ENCODE results near the gene PTK6. TPM values are rescaled to one million over a fixed set of nuclear protein-coding genes. Genes with fewer than 3 reads are reported as not detected.

The PTK6 gene
- polyA plus RNA-seq, 2 of the 4 experiments (the other 2 are of a cell fraction): 1.2 to 2.0 TPM

DNA sequence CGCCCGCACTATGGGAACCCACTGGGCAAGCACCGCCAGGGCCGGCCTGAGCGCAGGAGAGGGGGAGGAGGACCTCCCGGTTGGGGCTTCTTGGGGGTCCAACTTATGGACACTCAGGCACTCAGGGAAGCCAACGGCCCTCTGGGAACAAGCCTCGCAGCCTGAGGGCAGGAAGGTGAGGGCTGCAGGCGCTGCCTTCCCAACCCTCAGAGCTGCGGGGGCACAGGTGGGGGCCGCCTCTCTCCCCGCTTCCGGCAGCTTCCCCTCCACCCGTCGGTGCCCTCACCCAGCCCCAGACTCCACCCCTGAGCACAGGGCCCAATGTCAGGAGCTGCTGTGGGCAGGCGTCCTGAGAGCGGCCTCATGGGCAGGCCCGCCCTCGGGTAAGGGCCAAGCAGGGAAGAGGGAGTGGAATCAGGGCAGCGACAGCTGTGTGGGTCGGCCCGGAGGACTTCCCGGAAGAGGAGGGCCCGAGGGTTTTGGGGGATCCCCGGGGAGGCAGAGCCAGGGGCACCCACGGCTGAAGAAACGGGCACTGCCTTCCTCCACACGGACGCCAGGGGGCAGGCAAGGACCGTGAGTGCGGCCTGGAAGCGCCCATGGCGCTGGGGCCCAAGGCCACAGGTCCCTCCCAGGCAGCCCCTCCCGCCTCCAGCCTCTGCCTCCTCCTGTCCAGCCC lies 488 bp upstream of the PTK6 start (continued):
- TF ChIP-seq, protein P1, sequence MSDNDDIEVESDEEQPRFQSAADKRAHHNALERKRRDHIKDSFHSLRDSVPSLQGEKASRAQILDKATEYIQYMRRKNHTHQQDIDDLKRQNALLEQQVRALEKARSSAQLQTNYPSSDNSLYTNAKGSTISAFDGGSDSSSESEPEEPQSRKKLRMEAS (IDR thresholded peaks at IDR 0.05): peak; percentile 77
- TF ChIP-seq HOXA7 (CRISPR knock-in tag; IDR thresholded peaks at IDR 0.05): no peak
- TF ChIP-seq KDM5A (IDR thresholded peaks at IDR 0.05): peak; percentile 89
- TF ChIP-seq CEBPB (IDR thresholded peaks at IDR 0.05): no peak
- no peak for TF ChIP-seq NPAS2 (CRISPR knock-in tag; IDR thresholded peaks at IDR 0.05; ENCODE audit: borderline replicate concordance)
- TF ChIP-seq, protein P2, sequence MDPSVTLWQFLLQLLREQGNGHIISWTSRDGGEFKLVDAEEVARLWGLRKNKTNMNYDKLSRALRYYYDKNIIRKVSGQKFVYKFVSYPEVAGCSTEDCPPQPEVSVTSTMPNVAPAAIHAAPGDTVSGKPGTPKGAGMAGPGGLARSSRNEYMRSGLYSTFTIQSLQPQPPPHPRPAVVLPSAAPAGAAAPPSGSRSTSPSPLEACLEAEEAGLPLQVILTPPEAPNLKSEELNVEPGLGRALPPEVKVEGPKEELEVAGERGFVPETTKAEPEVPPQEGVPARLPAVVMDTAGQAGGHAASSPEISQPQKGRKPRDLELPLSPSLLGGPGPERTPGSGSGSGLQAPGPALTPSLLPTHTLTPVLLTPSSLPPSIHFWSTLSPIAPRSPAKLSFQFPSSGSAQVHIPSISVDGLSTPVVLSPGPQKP (IDR thresholded peaks at IDR 0.05; ENCODE audit: low read depth, low read length): no peak
- TF ChIP-seq, protein P3, sequence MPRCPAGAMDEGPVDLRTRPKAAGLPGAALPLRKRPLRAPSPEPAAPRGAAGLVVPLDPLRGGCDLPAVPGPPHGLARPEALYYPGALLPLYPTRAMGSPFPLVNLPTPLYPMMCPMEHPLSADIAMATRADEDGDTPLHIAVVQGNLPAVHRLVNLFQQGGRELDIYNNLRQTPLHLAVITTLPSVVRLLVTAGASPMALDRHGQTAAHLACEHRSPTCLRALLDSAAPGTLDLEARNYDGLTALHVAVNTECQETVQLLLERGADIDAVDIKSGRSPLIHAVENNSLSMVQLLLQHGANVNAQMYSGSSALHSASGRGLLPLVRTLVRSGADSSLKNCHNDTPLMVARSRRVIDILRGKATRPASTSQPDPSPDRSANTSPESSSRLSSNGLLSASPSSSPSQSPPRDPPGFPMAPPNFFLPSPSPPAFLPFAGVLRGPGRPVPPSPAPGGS (IDR thresholded peaks at IDR 0.05): peak; percentile 30; the same call in 2 of the 3 replicates
- TF ChIP-seq POLR2A (IDR thresholded peaks at IDR 0.05; ENCODE audit: low read length): peak; percentile 50
- TF ChIP-seq RARB (CRISPR knock-in tag; IDR thresholded peaks at IDR 0.05): no peak
- TF ChIP-seq CHD2 (IDR thresholded peaks at IDR 0.05; ENCODE audit: low read length, partially characterized antibody): no peak
- TF ChIP-seq BHLHE40 (IDR thresholded peaks at IDR 0.05; ENCODE audit: low read depth, low read length): no peak
- TF ChIP-seq, protein P4, sequence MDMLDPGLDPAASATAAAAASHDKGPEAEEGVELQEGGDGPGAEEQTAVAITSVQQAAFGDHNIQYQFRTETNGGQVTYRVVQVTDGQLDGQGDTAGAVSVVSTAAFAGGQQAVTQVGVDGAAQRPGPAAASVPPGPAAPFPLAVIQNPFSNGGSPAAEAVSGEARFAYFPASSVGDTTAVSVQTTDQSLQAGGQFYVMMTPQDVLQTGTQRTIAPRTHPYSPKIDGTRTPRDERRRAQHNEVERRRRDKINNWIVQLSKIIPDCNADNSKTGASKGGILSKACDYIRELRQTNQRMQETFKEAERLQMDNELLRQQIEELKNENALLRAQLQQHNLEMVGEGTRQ (IDR thresholded peaks at IDR 0.05): no peak
- peak; percentile 9; the same call in 1 of the 2 replicates for TF ChIP-seq MYC (IDR thresholded peaks at IDR 0.05; ENCODE audit: borderline replicate concordance, low read length)
- TF ChIP-seq, protein P5, sequence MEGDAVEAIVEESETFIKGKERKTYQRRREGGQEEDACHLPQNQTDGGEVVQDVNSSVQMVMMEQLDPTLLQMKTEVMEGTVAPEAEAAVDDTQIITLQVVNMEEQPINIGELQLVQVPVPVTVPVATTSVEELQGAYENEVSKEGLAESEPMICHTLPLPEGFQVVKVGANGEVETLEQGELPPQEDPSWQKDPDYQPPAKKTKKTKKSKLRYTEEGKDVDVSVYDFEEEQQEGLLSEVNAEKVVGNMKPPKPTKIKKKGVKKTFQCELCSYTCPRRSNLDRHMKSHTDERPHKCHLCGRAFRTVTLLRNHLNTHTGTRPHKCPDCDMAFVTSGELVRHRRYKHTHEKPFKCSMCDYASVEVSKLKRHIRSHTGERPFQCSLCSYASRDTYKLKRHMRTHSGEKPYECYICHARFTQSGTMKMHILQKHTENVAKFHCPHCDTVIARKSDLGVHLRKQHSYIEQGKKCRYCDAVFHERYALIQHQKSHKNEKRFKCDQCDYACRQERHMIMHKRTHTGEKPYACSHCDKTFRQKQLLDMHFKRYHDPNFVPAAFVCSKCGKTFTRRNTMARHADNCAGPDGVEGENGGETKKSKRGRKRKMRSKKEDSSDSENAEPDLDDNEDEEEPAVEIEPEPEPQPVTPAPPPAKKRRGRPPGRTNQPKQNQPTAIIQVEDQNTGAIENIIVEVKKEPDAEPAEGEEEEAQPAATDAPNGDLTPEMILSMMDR (IDR thresholded peaks at IDR 0.05): peak; percentile 94
- TF ChIP-seq, protein P6, sequence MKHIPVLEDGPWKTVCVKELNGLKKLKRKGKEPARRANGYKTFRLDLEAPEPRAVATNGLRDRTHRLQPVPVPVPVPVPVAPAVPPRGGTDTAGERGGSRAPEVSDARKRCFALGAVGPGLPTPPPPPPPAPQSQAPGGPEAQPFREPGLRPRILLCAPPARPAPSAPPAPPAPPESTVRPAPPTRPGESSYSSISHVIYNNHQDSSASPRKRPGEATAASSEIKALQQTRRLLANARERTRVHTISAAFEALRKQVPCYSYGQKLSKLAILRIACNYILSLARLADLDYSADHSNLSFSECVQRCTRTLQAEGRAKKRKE (CRISPR knock-in tag; IDR thresholded peaks at IDR 0.05; ENCODE audit: low read depth): no peak
- TF ChIP-seq ZNF302 (CRISPR knock-in tag; IDR thresholded peaks at IDR 0.05): no peak
- TF ChIP-seq RAD21 (conservative IDR thresholded peaks at IDR 0.05 in 1 of 2, IDR thresholded peaks at IDR 0.05 in 1 of 2): peak; percentile 94 to 99
- TF ChIP-seq, protein P7, sequence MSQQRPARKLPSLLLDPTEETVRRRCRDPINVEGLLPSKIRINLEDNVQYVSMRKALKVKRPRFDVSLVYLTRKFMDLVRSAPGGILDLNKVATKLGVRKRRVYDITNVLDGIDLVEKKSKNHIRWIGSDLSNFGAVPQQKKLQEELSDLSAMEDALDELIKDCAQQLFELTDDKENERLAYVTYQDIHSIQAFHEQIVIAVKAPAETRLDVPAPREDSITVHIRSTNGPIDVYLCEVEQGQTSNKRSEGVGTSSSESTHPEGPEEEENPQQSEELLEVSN (IDR thresholded peaks at IDR 0.05; ENCODE audit: borderline replicate concordance, low read depth): peak; percentile 41; the same call in 1 of the 2 replicates
- no peak for TF ChIP-seq EHMT2 (IDR thresholded peaks at IDR 0.05; ENCODE audit: low read depth)
- TF ChIP-seq PHF8 (IDR thresholded peaks at IDR 0.05; ENCODE audit: borderline replicate concordance, low read depth): peak; percentile 54; the same call in 1 of the 2 replicates
- 0 out of 2 replicates have a peak, but pooled peaks have one; percentile 39 for TF ChIP-seq MAZ (IDR thresholded peaks at IDR 0.05; ENCODE audit: borderline replicate concordance, low read depth, low read length)
- no peak; the same call in 1 of the 2 replicates for TF ChIP-seq HOXB5 (CRISPR knock-in tag; IDR thresholded peaks at IDR 0.05)
- TF ChIP-seq CBX8 (IDR thresholded peaks at IDR 0.05): no peak
- TF ChIP-seq, protein P8, sequence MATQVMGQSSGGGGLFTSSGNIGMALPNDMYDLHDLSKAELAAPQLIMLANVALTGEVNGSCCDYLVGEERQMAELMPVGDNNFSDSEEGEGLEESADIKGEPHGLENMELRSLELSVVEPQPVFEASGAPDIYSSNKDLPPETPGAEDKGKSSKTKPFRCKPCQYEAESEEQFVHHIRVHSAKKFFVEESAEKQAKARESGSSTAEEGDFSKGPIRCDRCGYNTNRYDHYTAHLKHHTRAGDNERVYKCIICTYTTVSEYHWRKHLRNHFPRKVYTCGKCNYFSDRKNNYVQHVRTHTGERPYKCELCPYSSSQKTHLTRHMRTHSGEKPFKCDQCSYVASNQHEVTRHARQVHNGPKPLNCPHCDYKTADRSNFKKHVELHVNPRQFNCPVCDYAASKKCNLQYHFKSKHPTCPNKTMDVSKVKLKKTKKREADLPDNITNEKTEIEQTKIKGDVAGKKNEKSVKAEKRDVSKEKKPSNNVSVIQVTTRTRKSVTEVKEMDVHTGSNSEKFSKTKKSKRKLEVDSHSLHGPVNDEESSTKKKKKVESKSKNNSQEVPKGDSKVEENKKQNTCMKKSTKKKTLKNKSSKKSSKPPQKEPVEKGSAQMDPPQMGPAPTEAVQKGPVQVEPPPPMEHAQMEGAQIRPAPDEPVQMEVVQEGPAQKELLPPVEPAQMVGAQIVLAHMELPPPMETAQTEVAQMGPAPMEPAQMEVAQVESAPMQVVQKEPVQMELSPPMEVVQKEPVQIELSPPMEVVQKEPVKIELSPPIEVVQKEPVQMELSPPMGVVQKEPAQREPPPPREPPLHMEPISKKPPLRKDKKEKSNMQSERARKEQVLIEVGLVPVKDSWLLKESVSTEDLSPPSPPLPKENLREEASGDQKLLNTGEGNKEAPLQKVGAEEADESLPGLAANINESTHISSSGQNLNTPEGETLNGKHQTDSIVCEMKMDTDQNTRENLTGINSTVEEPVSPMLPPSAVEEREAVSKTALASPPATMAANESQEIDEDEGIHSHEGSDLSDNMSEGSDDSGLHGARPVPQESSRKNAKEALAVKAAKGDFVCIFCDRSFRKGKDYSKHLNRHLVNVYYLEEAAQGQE (IDR thresholded peaks at IDR 0.05): no peak
- TF ChIP-seq FOSB (CRISPR knock-in tag; IDR thresholded peaks at IDR 0.05): no peak
- peak; percentile 92 for TF ChIP-seq SMC3 (IDR thresholded peaks at IDR 0.05)
- TF ChIP-seq EHF (CRISPR knock-in tag; IDR thresholded peaks at IDR 0.05): 0 out of 2 replicates have a peak, but pooled peaks have one; percentile 49
- TF ChIP-seq CBX2 (IDR thresholded peaks at IDR 0.05; ENCODE audit: borderline replicate concordance, low read depth): no peak
- no peak for TF ChIP-seq FOXS1 (CRISPR knock-in tag; IDR thresholded peaks at IDR 0.05)
- no peak for TF ChIP-seq JUNB (IDR thresholded peaks at IDR 0.05)

Measured in A549 (cell line).